Hematopoietic multipotent progenitor cell treated with erythropoietin and hydrocortisone succinate and interleukin-3 and kit ligand, for 6 days (in vitro differentiated cells): ENCODE data around the gene DOCK4.

Source experiments
- DNase-seq: peaks from one replicate; pipeline ENCODE4 v3.0.0-alpha.2; 2015

Gene DOCK4

DNA sequence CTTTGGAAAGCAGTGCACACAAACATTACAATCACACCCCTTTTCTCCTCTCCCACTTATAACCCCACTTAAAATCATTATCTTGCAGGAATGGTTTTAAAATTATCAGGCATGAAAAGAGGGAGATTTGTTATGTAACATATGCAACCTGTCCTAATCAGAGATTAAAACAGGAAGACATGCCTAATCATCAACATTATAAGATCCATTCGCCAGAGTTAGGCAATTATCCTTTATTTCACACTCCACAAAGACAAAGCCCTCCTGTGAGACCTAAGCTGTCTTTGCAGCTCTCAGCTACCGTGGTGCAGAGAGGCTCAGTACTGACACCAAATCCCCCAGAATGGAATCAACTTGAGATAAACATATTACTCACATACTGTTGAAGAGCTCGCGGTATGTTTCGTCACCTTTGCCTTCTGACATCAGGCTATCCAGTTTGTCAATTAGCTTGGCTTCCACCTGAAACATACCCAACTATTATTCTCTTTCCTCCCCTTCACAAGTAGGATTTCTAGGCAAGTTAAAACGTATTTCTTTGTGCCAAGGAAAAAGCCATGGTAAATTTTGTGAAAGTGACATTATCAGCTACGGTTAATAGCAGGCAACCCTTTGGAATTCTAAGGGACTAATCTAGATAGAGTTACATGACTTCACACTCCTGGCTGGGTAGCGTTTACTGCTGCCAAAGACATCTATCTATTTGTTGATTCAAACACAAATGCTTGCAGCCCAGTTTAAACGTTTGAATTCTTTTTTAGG is 417.7 kb downstream of the DOCK4 start:
- DNase-seq = no peak

DNA sequence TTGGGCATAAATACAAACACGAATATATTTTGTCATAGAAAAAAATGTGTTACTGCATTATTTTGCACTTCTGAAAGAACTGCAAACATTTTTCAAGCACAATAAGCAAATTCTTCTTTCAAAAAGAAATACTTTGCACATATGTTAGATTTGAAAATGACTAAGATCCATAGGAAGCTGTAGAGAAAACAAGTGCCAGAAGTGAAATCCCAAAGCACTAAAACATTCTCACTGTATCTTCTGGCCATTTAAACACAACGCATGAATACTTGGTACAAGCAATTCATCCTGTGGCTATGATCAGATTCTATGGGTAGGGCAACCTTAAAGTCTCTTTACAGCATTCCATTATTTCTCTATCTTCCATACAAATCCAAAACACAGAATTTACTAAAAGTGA is 418.5 kb downstream of the DOCK4 start:
- DNase-seq = no peak

DNA sequence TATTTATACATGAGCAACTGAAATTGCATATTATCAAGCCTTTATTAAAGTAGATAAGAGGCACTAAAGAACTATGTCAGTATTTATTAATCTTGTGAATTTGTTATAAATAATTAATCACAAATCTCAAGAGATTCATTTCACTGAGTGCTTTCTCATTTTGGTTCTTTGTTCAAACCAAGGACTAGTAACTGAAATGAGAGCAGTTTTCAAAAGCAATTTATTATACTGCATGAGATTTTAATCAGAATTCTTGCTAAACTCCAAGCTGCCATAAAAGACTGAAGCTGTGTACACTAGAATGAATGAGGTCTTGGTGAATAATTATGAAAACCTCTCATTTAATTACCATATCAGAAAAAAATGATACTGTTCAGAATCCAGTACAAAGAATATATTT is 419.1 kb downstream of the DOCK4 start:
- DNase-seq = no peak

DNA sequence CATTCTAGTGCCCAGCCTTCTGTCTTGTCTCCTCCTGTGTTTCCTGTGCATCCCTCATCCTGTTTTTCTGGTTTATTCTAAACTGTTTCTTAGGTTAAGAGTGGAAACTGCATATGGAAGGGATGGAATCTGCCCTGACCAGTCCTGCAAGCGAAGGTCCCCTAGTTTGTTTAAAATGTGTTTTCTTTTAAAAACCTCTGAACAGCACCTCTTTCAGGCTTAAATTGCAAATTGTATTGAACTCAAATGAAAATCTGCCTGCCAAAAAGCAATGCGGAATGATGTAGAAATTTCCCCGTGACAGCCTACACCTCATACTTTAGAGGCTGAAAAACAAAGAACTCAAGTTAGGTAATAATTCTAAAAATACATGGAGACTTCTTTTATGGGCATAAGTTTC is 421.1 kb downstream of the DOCK4 start:
- DNase-seq = no peak

DNA sequence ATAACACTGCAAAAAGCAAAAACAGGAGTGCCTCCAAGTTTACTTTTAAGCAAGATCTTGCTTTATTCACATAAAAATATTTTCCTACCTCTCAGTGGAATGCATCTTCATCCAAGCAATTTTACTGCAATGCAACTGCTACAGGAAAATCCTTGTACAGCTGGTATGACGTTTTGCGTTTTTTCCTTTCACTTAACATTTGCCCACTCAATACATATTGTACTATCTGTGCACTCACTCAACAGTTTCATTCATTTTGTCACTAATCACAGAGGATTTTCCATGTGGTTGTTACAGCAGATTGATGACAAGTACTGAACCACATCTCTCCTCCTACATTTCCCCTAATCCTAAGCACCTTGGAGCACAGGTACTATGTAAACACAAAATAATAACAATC is 421.9 kb downstream of the DOCK4 start:
- DNase-seq = no peak

DNA sequence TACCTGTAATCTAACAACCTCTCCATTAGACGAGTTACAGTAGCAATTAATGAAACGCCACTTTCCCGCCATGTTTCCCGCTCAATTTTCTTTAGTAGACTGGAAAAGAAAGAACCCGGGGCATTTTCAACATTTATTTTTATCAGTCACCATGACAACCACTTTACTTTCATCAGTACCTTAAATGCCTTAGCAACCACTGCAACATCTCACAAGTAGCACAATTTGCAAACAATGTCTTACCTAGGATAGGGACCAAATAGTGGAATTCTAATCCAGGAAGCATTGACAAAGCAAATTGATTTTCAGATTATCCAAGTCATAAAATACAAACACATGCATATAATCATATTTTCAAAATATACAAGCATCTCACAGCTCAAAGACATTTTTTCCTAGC is 422.3 kb downstream of the DOCK4 start:
- DNase-seq = no peak

DNA sequence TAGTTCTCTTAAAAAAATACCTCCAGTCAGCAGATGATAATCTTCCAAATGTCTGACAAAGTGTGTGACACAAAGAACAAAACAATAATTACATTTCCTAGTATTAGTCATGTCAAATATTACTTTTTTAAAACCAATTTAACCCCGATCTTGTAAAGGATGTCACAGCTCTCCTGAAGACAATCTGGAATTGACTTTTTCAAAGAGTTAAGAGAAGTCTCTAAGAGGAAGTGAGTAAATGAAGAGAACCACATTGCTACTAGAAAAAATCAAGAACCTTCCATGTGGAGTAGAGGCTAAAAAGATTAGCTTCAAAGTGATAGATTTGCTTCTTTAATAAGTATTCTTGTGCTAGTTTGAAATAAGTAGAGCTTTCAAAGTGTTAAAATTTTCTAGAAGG is 425.7 kb downstream of the DOCK4 start:
- no peak for DNase-seq

DNA sequence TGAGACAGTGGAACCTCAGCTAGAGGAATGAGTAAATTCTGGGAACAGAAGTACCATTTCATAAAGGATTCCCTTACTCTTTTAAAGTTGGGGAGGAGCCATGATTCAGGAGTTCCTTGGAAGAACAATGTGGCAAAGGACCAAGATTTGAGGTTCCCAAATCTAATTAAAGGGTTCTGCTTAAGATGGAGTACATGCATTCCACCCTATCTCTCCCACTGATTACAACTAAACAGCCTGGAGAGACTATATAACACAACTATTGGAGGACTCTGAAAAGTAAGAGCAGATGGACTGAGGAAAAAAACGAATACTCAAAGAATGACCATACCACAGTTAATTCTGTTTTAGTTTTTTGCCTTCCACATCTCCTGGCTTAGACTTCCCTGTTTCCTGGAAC is 431.0 kb downstream of the DOCK4 start:
- DNase-seq = no peak

DNA sequence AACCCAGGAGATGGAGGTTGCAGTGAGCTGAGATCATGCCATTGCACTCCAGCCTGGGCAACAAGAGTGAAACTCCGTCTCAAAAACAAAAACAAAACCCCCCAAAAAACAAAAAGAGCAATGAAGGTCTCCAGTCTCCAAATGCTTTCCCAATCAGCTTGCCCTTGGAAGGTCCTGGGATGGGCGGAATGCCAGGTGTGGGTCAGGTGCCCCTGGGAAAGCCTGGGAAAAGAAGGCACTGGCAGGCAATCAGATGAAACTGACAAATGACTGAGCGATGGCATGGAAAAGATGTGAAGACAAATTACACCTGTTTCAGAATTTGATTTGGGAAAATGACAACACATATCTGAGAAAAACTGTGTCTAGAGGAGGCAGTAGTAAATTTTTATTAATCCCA is 433.5 kb downstream of the DOCK4 start:
- DNase-seq = no peak

DNA sequence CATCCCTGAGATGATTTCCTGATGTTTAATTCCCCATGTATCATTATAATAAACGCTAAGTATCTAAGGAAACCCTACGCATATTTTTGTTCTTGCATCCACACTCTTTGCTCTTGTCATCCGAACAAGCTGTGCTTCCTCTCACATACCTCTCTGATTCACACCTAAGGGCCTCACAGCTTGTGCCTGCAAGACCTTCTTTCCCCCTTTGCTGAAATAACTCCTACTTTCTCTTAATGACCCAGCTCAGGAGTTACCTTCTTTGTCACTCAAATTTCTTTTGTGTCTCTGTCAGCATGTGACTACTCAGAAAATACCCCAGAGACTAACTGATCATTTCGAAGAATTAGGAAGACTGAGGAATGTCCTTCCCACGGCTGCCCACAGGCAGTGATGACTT is 434.6 kb downstream of the DOCK4 start:
- DNase-seq = no peak

DNA sequence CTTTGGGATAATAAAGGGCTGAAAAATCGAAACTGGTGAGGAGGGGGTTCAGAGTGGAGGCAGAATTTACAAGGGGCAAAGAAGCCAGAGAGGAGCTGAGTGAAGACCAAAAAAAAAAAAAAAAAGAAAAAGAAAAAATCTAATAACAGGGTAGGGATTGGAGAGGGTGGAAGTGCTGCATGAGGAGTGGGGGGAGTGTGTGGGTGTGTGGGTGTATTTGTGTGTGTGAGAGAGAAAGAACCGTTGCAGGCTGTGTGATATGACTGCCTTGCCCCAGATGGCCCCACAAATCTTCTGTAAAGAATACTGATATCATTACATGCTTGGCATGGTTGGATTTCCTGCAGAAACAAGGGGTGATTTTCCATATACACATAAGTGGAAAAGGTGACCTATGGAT is 436.1 kb downstream of the DOCK4 start:
- DNase-seq = no peak

DNA sequence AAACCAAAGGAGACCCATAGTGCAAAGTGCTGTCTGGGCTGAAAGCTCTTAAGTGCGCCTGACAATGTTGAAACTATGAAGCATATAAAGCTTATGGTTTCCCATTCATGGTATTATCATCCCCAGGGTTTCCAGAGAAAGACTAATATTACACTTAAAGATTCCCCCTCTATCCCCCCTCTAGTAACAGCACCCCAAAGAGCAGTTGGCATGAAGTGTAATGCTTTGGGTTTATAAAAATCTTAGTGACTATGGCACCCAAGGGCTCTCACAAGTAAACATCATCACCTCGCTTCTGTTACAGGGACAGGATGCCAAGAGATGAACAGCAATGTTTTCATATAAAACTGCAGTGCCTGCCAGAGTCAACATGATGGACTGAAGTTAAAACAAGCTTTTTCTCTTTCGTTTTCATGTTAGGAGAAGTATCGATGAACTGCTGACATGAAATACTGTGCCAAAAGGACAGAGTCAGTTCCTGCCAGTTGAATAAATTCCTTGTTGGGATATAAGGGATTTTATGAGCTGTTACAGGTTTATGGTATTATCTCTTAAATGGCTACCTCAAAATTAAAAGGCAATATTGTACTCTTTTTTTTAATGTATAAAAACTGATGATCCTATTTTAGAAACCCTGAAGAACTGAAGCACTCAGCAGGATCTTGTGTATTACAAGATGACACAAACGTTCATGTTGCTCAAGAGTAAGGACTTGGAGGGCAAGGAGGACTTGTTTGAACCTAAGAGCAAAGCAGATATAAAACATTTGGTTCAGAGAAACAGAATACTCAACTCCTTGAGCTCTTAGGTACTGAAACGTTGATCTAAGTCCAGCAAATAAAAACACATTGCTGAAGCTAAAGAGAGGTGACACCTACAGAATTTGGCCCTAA is 440.2 kb downstream of the DOCK4 start:
- DNase-seq = no peak

DNA sequence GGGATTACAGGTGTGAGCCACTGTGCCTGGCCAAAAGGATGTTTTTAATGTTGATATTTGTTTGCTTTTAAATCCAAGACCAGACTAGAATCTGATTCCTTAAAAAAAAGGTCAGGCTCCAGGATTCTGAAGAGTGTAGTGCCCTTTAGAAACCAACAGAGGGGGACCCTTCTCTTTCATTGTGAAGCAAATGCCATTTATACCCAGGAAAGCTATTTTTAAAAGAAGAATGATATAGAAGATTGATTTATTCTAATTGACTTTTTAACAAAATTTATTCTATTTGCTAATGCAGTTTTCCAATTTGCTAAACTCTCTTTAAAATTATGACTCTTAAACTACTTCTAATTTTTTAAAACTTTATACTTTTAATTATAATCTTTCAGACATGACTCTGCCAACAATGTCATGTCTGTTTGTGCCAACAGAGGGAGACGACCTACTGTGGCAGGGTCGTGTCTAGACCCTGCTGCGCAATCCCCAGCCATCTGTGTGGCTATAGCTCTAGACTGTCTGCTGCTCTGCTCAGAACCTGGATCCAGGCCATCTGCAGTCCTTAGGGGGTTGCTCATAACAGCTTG is 442.9 kb downstream of the DOCK4 start:
- DNase-seq = peak; percentile 66

DNA sequence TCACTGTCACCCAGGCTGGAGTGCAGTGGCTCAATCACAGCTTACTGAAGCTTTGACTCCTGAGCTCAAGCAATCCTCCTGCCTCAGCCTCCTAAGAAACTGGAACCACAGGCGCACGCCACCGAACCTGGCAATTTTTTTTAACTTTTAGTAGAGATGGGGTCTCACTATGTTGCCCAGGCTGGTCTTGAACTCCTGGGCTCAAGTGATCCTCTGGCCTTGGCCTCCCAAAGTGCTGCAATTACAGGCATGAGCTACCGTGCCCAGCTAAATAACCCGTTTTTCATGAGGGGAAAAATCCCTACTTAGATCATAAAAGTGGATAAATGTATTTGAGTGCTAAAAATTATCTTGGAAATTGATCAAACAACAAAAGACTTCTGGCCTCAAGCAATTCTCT is 443.4 kb downstream of the DOCK4 start:
- DNase-seq = no peak

DNA sequence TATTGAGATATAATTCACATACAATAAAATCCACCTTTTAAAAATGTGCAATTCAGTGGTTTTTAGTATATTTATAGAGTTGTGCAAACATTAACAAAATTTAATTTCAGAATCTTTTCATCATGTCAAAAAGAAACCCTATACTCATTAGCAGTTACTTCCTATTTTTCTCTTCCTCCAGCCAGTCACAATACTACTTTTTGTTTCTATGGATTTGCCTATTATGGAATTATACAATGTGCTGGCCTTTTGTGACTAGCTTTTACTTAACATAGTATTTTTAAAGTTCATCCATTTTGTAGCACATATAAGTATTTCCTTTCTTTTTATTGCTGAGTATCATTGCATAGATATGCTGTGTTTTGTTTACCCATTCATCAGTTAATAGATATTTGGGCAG is 444.0 kb downstream of the DOCK4 start:
- DNase-seq = no peak

DNA sequence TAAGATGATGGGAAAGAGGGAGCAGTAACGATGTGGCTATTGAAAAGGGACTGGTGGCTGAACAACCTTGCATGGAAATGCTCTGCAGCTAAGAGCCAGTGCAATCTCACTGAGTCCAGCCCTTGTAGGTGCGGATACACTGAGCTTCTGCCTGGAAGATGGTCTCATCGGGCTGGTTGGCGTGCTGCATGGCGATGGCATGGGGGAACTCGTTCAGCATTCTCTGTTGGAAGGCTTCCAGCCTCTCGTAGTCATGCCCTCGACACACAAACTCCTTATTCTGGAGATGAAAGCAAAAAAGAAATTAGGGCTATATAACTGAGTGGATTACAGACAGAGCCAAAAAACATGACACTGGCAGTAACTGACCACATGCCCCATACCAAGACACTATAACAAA is 446.2 kb downstream of the DOCK4 start:
- DNase-seq = no peak

DNA sequence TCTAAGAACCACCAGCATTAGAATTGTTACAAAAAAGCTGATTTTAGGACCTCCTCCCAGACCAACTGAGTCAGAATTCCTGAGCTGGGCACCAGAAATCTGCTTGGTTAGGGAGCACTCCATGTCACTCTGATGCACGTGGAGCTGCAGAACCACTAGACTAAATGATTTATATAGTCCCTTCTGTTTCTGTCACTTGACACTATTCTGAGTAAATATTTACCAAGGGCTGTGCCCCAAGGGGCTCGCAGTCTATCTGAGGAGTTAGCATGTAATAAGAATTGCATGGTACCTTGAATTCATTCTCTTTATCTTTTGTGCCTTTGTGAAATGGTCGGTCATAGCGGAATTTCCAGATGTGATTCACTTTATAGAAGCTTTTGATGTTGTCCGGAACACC is 447.9 kb downstream of the DOCK4 start:
- DNase-seq = no peak

DNA sequence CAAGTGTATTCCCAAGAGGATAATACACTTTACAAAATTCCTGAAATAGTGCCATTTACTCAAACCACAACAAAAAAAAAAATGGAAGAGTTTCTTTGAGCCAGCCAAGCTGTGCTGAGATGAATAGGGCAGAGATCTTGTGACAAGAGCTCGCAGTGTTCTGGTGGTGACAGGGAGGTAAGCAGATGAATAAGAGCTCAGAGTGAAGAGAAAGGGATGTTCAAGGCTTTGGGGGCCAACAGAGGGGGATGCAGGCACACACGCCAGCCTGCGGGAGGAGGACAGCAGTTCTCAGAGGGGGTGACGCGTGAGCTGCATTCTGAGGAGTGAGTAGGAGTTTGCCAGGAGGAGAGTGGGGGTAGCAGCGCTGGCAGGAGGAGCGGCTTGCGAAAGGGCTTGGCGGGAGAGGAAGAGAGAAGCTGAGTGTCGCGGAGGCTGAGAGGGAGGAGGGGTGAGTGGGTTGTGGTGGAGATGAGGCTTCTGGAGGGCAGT is 449.5 kb downstream of the DOCK4 start:
- DNase-seq = no peak

DNA sequence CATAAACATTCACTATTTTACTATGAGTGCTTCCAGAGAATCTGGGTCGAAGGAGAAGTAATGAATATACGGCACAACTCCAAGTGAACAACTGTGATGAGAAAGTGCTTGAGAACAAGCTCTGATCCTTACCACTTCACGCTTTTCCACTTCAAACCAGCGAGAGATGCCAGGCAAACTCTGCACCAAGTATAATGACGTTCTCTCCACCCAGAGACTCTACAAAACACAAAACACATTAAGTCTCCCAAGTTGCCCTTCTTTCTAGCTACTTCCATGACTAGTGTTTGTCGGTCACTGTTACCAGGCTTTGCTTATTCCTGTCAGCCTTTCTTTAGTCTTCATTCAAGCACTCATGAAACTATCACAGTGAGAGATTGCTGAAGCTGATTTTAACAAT is 450.8 kb downstream of the DOCK4 start:
- DNase-seq = no peak

DNA sequence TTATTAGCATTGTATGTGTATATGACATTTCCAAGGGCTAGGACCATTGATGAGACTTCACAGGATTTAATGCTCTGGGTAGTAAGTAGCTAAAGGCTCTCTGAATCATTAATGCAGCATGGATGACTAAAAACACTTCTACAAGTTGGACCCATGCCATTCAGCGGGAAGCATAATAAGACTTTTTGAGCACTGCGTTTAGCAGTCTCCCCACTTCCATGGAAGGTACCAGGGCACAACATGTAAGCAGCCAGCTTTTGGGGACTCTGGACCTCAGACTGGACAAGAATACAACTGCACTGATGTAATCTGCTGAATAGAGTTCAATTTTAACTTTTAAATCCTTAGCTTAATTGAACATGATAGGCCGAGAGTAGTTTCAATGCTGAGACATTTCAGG is 452.2 kb downstream of the DOCK4 start:
- DNase-seq = no peak

DNA sequence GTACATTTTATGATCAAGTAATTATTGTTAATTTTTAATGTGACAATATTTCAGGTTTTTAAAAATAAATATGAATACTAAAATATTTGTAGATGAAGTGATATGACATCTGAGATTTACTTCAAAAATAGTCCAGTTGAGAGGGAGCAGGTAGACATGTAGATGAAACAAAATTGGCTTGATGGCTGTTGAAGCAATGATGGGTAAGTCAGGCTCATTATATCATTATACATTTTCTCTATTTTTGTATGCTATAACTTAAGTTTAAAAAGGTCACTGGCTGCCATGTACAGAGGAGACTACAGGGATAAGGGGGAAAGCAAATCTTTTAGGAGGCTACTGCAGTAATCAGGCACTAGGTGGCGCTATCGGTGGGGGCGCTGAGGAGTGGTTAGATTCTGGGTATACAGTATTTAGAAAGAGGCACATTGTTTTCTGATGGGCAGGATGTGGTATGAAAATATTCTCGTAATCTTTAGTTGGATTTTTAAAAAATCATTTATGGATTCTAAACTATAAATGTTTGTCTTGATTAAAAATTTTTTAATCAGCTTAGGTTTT is 454.1 kb downstream of the DOCK4 start:
- peak; percentile 85 for DNase-seq

DNA sequence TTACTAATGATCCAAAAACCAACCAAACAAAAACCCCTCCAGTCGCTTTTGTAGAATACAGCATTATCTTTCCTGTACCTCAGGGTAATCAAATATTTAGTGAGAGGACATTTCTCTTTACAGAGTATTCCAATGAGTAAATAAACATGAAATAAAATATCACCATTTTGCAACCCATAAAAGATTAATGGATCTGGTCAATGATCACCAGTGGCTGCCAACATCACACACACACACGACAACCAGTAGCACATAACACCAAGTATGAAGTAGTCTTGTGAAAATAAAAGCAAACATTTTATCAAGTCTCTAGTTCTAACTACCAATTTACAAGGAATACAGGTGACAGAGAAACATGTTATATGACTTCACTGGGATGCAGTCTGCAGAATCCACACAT is 455.3 kb downstream of the DOCK4 start:
- no peak for DNase-seq

DNA sequence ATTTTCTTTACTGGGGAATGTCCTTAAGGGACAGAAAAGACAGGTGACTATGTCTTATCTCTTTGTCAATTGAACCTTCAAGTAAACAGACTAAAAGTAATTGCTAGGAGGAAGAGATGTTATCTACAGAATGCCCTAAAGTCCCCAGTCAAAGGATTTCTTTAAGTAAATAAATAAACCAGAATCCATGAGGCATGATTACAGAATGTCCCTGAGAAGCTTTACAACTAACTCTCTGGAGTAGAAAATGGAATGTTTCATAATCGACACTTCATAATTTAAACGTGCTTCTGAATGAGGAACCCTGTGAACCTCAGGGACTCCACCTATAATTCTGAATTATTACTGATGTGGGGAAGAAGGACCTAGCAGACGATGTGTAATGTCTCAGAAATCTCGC is 456.0 kb downstream of the DOCK4 start:
- no peak for DNase-seq

DNA sequence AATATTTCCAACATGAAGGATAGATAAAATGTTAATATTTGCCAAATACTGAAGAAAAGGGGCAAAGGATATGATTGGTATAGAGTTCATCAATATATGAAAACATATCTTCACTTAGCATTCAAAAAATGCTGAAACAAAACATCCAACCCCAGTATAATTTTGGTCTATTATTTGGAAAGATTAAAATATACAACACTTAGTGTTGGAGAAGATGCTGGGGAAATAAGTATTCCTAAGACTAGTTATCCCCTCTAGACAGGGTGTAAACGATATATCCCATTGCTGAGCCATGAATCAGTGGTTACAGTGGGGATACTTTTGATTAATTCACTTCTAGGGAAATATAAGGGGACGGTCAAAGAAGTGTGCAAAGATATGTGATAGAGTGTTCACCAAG is 456.6 kb downstream of the DOCK4 start:
- DNase-seq = no peak
